Aorta (tissue), 5 donors: ENCODE data around the gene CXCL11. TPM values are rescaled to one million over a fixed set of nuclear protein-coding genes. Genes with fewer than 3 reads are reported as not detected.

Experiments used
- ATAC-seq: fragments of 200-7000 bp; cut with Tn5 transposase; one replicate; pipeline ENCODE4 v1.9.1; 2022; ENCODE audit warnings: moderate library complexity; ENCODE audit not compliant: low FRiP score
- DNase-seq, 2 donors: peaks; one replicate each; pipeline ENCODE4 v3.0.0-alpha.2; 2020
- H3K27ac ChIP-seq, 2 donors: one replicate each; pipeline ENCODE4 v1.5.1; 2013; ENCODE audit warnings: low read length in 2 of 2, mild to moderate bottlenecking in 2 of 2, moderate library complexity in 2 of 2, control low read depth in 1 of 2, inconsistent platforms in 1 of 2, low read depth in 1 of 2
- H3K27me3 ChIP-seq, 2 donors: one replicate each; pipeline ENCODE4 v1.6.1; 2013; ENCODE audit warnings: control low read depth in 1 of 2, low read length in 1 of 2, mild to moderate bottlenecking in 1 of 2, moderate library complexity in 1 of 2; ENCODE audit not compliant: insufficient read depth in 2 of 2, control insufficient read depth in 1 of 2
- H3K36me3 ChIP-seq, 2 donors: one replicate each; pipeline ENCODE4 v1.6.1; 2013; ENCODE audit warnings: control low read depth in 1 of 2, low read length in 1 of 2, mild to moderate bottlenecking in 1 of 2; ENCODE audit not compliant: insufficient read depth in 2 of 2, control insufficient read depth in 1 of 2
- H3K4me1 ChIP-seq, 2 donors: one replicate each; pipeline ENCODE4 v1.6.1; 2013; ENCODE audit warnings: low read length in 2 of 2, control low read depth in 1 of 2, mild to moderate bottlenecking in 1 of 2, moderate library complexity in 1 of 2; ENCODE audit not compliant: insufficient read depth in 2 of 2, control insufficient read depth in 1 of 2
- H3K4me3 ChIP-seq, 2 donors: one replicate each; pipeline ENCODE4 v1.5.1; 2013; ENCODE audit warnings: low read length in 2 of 2, control low read depth in 1 of 2, mild to moderate bottlenecking in 1 of 2
- H3K9me3 ChIP-seq: one replicate; pipeline ENCODE4 v1.6.1; 2013; ENCODE audit warnings: mild to moderate bottlenecking, low read length; ENCODE audit not compliant: control insufficient read depth
- WGBS, 2 donors: extraction: QIAGEN DNeasy Blood & Tissue Kit; methylation state at CpG; one replicate each; pipeline ENCODE4 v1.1.7; 2013; 5-methylcytosine and 5-hydroxymethylcytosine counted together
- intact Hi-C, 2 donors: fragments of 100-400 bp; cut with DNase I; formaldehyde crosslinking; loops; one replicate each; pipeline versions ENCODE4 v1.14.2 to v1.15.0; 2022
- polyA plus RNA-seq, 2 donors: library from polyadenylated mRNA; stranded (reverse); fragments of 200-250 nt; gene quantifications; one replicate each; pipeline ENCODE4 v1.2.3, GENCODE V29; 2013
- total RNA-seq, 2 donors: library from RNA; stranded (reverse); fragmentation: NEBNext Ultra II Directional; extraction: Animal tissue kit (Norgen Biotek cat#: 25700); gene quantifications; one replicate each; pipeline ENCODE4 v1.2.1, GENCODE V29; 2021
- donor health status: healthy with polysubstance abuse.
- donor health status: Bipolar disorder and iron deficiency.
- donor health status: DM: no; HTN: no; CAD: no.
- donor health status: DM: no; HTN: no; CAD: no.
- donor health status: DM: yes; HTN: yes; CAD: no.

The CXCL11 gene
- total and polyA plus RNA-seq, 4 donors = 0.23 to 2.3 (median 0.45) TPM

DNA sequence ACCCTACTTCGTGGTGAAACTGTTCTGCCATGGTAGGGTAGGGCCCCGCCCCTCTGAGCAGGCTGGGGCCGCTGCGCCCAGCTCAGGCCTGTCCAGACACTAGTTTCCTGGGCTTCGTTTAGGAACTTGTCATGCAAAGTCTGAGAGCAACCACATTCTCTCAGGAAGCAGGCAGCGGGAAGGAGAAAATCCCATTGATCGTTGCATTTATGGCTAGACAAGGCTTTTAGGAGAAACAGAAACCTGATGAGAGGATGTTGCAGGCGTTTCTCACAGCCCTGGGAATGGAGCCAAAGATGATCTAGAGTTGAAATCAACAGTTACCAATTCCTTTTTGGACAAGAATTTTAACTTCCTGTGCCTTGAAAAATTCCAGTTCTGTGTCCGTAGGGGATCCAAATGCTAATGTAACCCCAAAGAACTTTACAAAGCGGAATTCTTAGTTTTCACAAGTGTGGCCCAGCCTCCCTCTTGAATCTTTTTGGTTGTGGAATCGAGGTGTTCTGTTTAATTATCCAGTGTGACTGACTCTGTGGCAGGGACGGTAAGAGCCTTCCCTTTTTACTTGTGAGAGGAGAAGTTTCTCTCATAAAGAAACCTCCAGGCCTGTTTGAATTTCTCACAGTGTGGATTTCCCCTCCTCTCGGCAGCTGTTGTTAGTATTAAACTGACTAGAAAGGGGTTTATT, 24.0 kb downstream of the CXCL11 start:
- Histone ChIP-seq H3K27ac (no peak overlapping the region), H3K4me1 (no peaks in the 10 kb centered on the region), H3K4me3 (no peak overlapping the region), H3K36me3 (no peaks in the 10 kb centered on the region), H3K27me3 (no peaks in the 10 kb centered on the region), H3K9me3 (no peaks in the 10 kb centered on the region)
- WGBS, 2 donors = 38 to 39% methylated on average over 13 of the region's 13 CpGs
- DNase-seq (peak in 1 of 2 donors; percentile 54), ATAC-seq (peak; percentile 46)
- intact Hi-C loops = no loop called here

GRCh38 chr4:76011018-76011670, 24.7 kb downstream of the CXCL11 start:
- 96 to 97% methylated on average over 31 of the region's 31 CpGs for WGBS, 2 donors
- no peak overlapping the region for H3K4me3 ChIP-seq
- H3K27ac ChIP-seq = no peak overlapping the region

DNA sequence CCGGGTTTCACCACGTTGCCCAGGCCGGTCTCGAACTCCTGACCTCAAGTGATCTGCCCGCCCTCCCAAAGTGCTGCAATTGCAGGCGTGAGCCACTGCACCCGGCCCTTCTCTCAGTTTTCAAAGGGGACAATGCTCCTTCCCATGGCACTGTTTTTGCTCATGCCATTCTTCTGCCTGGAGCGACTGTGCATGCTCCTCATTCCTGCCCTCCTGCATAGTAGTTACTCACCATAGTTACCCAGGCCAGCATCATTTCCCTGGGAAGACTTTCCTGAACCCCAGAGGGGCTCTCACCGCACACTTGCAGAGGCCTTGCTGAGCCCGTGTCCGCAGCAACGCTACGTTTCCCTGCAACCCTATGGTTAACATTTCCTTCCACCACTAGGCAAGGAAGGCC, 25.3 kb downstream of the CXCL11 start:
- WGBS, 2 donors = 95 to 96% methylated on average over 13 of the region's 13 CpGs
- Histone ChIP-seq H3K4me1 (no peaks in the 10 kb centered on the region), H3K9me3 (no peaks in the 10 kb centered on the region), H3K4me3 (no peak overlapping the region), H3K36me3 (no peaks in the 10 kb centered on the region), H3K27me3 (no peaks in the 10 kb centered on the region), H3K27ac (no peak overlapping the region)
- ATAC-seq (no peak), DNase-seq (no peak)
- intact Hi-C loops = no loop called here

More at GRCh38 chr4:76011018-76011670, 24.7 kb downstream of the CXCL11 start:
- H3K9me3 ChIP-seq = no peaks in the 10 kb centered on the region
- H3K27me3 ChIP-seq = no peaks in the 10 kb centered on the region
- no peaks in the 10 kb centered on the region for H3K4me1 ChIP-seq
- H3K36me3 ChIP-seq = no peaks in the 10 kb centered on the region
- ATAC-seq (no peak), DNase-seq (no peak)
- intact Hi-C loops = no loop called here

DNA sequence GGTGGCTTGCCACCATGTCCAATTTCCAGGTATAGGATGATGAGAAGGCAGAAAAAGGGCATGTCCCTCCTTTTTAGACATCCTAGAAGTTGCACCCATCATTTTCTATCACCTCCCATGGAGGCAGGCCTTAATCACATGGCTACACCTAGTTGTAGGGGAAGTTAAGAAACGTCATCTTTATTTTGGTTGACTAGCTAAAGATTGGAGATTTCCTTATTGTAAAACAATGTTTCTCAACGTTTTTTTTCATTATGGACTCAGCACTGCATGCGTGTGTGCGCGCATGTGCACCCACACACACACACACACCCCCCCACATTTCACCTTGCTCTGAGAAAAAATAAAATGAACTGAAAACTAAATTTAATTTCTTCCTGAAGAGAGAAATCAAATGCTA, 26.6 kb downstream of the CXCL11 start:
- DNase-seq = no peak
- no peaks in the 10 kb centered on the region for H3K36me3 ChIP-seq
- no peak overlapping the region for H3K27ac ChIP-seq
- no peak for ATAC-seq
- no peaks in the 10 kb centered on the region for H3K9me3 ChIP-seq
- H3K4me3 ChIP-seq = no peak overlapping the region
- WGBS, 2 donors = 86 to 87% methylated on average over 5 of the region's 5 CpGs
- no peaks in the 10 kb centered on the region for H3K27me3 ChIP-seq
- no peaks in the 10 kb centered on the region for H3K4me1 ChIP-seq
- intact Hi-C loops = no loop called here

DNA sequence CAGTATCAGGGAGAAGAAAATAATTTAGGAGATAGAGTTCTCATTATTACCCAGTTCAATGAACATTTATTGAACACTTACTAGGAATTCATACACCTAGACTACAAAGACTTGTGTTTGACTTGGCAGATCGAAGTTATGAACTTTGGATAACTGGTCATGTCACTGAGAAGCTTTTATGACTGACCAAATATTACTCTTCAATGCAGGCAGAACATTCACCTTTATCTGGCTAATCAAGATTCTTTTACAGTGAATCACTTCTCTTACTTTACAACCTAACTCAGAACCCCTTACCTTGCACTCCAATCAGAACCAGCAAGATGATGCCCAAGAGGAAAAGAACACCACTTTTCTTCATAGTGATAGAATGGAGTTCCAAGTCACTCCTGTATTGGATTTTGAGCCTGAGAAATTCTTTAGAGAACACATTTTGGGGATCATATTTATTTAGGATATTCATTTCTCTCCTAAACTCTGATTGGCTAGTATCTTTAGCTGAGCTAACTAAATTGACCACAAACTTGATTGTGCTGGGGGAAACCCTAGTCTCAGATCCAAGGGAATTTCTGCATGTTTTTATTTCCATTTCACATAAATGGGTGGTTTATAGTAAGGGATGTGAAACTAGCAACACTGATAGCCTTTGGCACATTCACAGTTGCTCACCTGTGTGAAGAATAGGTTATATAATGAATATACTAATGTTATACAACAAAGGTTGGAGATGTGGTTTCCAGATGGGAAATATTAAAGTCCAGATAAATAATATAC, 28.6 kb downstream of the CXCL11 start, which contains the start of gene CXCL9:
CXCL9 (minus strand) TSS at position 421 of the 774 bp plus-strand sequence; CDS start at position 361, 60 bp downstream.
- Histone ChIP-seq H3K36me3 (no peaks in the 10 kb centered on the region), H3K4me1 (no peaks in the 10 kb centered on the region), H3K27me3 (peaks cover 0 to 4% of the 10 kb centered on the region in 2 donors), H3K9me3 (no peaks in the 10 kb centered on the region), H3K4me3 (no peak within 1 kb of the TSS), H3K27ac (no peak within 1 kb of the TSS)
- 65 to 74% methylated on average over 1 of the region's 1 CpG for WGBS, 2 donors
- intact Hi-C loops = no loop called here
- DNase-seq = no peak
- ATAC-seq = no peak

- intact Hi-C loops = no loop called here
- no peak for ATAC-seq
- H3K4me1 ChIP-seq = no peaks in the 10 kb centered on the region
- WGBS, 2 donors = 80% methylated on average over 3 of the region's 3 CpGs
- no peak overlapping the region for H3K4me3 ChIP-seq
- H3K27ac ChIP-seq = no peak overlapping the region
- no peak for DNase-seq
- no peaks in the 10 kb centered on the region for H3K36me3 ChIP-seq
- peaks cover 0 to 4% of the 10 kb centered on the region in 2 donors for H3K27me3 ChIP-seq
- no peaks in the 10 kb centered on the region for H3K9me3 ChIP-seq
These were observed 32.2 kb downstream of the CXCL11 start for GRCh38 chr4:76003620-76004019.

- Histone ChIP-seq H3K9me3 (no peaks in the 10 kb centered on the region), H3K4me1 (no peaks in the 10 kb centered on the region), H3K27me3 (peaks cover 0 to 4% of the 10 kb centered on the region in 2 donors), H3K36me3 (no peaks in the 10 kb centered on the region), H3K4me3 (no peak overlapping the region), H3K27ac (no peak overlapping the region)
- intact Hi-C loops = no loop called here
- no peak for ATAC-seq
- 62 to 67% methylated on average over 2 of the region's 2 CpGs for WGBS, 2 donors
- no peak for DNase-seq
These were observed 32.8 kb downstream of the CXCL11 start for GRCh38 chr4:76003035-76003434.

DNA sequence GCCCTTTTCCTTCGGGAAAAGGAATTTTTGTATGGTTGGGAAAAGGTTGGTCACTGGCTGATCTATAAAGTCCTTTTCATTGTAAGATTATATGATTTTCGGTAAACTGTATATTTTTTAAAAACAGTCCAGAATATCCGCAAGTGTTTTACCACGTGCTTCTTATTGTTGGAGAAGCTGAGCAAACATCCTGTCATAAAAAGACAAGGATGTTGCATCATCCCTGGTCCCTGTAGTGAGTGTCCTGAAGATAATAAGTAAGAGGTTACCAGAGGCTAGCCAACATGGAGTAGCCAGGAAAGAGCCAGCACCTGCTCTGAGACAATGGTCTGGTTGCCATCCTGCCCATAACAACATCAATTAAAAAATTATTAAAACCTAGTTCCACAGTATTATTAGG, 33.7 kb downstream of the CXCL11 start:
- intact Hi-C loops = no loop called here
- ATAC-seq (no peak), DNase-seq (no peak)
- no peak overlapping the region for H3K27ac ChIP-seq
- WGBS, 2 donors = 80 to 85% methylated on average over 4 of the region's 4 CpGs
- H3K9me3 ChIP-seq = no peaks in the 10 kb centered on the region
- no peak overlapping the region for H3K4me3 ChIP-seq
- H3K27me3 ChIP-seq = peaks cover 0 to 4% of the 10 kb centered on the region in 2 donors
- no peaks in the 10 kb centered on the region for H3K36me3 ChIP-seq
- no peaks in the 10 kb centered on the region for H3K4me1 ChIP-seq
